ENCODE measurements around the gene C1QA.

The C1QA gene

GRCh38 chr1:22613572-22613918 is 22.9 kb upstream of the C1QA start:
- DNase-seq, result no peak

GRCh38 chr1:22613951-22614350 is 22.5 kb upstream of the C1QA start:
- no peak for DNase-seq

GRCh38 chr1:22615886-22616285 is 20.5 kb upstream of the C1QA start:
- no peak for DNase-seq

GRCh38 chr1:22616571-22616970 is 19.9 kb upstream of the C1QA start:
- DNase-seq, result no peak

GRCh38 chr1:22618056-22618455 is 18.4 kb upstream of the C1QA start:
- DNase-seq, result no peak

GRCh38 chr1:22619252-22619651 is 17.2 kb upstream of the C1QA start:
- no peak for DNase-seq

GRCh38 chr1:22619798-22620197 is 16.6 kb upstream of the C1QA start:
- no peak for DNase-seq

GRCh38 chr1:22621761-22622160 is 14.7 kb upstream of the C1QA start:
- DNase-seq, result no peak

- no peak for DNase-seq
These were observed 11.0 kb upstream of the C1QA start for GRCh38 chr1:22625262-22625925.

GRCh38 chr1:22626237-22627157 is 9.9 kb upstream of the C1QA start:
- DNase-seq, result no peak

GRCh38 chr1:22627331-22627730 is 9.1 kb upstream of the C1QA start:
- no peak for DNase-seq

- DNase-seq, result no peak
These were observed 7.6 kb upstream of the C1QA start for GRCh38 chr1:22628698-22629444.

- DNase-seq, result no peak
These were observed 6.5 kb upstream of the C1QA start for GRCh38 chr1:22629886-22630285.

GRCh38 chr1:22633697-22634463 is 2.5 kb upstream of the C1QA start:
- DNase-seq, result no peak

- no peak for DNase-seq
These were observed 992 bp upstream of the C1QA start for GRCh38 chr1:22635436-22635835.

- DNase-seq, result no peak
These were observed 499 bp downstream of the C1QA start for GRCh38 chr1:22636927-22637326.

GRCh38 chr1:22637907-22638445 is 1.5 kb downstream of the C1QA start:
- no peak for DNase-seq

GRCh38 chr1:22638476-22639234 is 2.2 kb downstream of the C1QA start:
- DNase-seq, result no peak

- no peak for DNase-seq
These were observed 2.9 kb downstream of the C1QA start for GRCh38 chr1:22639286-22639685.

GRCh38 chr1:22641247-22641646 is 4.8 kb downstream of the C1QA start:
- no peak for DNase-seq

GRCh38 chr1:22641906-22642636 is 5.6 kb downstream of the C1QA start:
- DNase-seq, result peak; percentile 66
